Measurements from ENCODE around the gene TM9SF4. TPM values are rescaled to one million over a fixed set of nuclear protein-coding genes. Genes with fewer than 3 reads are reported as not detected.
A peak's percentile ranks its signal among the peaks of the same experiment; 100 is the strongest.

TM9SF4 gene
- total RNA-seq, 1 donor from 2014 or later, result 46.0 TPM

GRCh38 chr20:32144898-32145662 lies 35.6 kb downstream of the TM9SF4 start:
- peaks cover 6% of the 10 kb centered on the region for H3K27me3 Mint-ChIP-seq (ENCODE audit: unreplicated experiment)
- no peak for DNase-seq (ENCODE audit: low spot score)
- peak overlapping the region; percentile 45 for H3K4me3 Mint-ChIP-seq (ENCODE audit: unreplicated experiment)
- no peaks in the 10 kb centered on the region for H3K4me1 Mint-ChIP-seq (ENCODE audit: unreplicated experiment)
- no peak overlapping the region for H3K27ac Mint-ChIP-seq (ENCODE audit: unreplicated experiment)
- TF ChIP-seq, protein P1, sequence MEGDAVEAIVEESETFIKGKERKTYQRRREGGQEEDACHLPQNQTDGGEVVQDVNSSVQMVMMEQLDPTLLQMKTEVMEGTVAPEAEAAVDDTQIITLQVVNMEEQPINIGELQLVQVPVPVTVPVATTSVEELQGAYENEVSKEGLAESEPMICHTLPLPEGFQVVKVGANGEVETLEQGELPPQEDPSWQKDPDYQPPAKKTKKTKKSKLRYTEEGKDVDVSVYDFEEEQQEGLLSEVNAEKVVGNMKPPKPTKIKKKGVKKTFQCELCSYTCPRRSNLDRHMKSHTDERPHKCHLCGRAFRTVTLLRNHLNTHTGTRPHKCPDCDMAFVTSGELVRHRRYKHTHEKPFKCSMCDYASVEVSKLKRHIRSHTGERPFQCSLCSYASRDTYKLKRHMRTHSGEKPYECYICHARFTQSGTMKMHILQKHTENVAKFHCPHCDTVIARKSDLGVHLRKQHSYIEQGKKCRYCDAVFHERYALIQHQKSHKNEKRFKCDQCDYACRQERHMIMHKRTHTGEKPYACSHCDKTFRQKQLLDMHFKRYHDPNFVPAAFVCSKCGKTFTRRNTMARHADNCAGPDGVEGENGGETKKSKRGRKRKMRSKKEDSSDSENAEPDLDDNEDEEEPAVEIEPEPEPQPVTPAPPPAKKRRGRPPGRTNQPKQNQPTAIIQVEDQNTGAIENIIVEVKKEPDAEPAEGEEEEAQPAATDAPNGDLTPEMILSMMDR (IDR thresholded peaks at IDR 0.05; ENCODE audit: unreplicated experiment), result no peak
- no peaks in the 10 kb centered on the region for H3K9me3 Mint-ChIP-seq (ENCODE audit: unreplicated experiment)
- H3K36me3 Mint-ChIP-seq (ENCODE audit: low read depth, unreplicated experiment), result peaks cover 47% of the 10 kb centered on the region

DNA sequence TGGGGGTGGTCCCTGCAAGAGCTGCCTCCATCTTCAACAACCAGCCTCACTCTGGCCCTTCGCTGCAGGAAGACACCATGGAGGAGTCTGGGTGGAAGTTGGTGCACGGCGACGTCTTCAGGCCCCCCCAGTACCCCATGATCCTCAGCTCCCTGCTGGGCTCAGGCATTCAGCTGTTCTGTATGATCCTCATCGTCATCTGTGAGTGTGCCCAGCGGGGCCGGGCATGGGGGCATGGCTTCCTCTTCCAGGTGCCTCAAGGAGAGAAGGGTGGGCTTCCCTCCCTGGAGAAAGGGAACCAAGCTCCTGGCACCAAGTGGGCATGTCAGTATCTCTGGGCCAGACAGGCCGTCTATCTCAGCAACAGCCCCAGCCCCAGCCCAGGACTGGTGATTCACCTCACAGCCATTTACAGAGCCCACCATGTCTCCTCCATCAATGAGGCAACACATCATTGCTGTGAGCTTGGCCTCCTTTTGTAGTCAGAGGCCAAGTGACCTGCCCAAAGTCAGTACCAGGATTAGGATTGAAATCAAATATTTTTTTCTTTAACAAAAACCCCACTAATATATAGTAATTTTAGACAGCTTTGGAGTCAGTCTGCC lies 40.2 kb downstream of the TM9SF4 start:
- peaks cover 22% of the 10 kb centered on the region for H3K36me3 Mint-ChIP-seq (ENCODE audit: low read depth, unreplicated experiment)
- peaks cover 2% of the 10 kb centered on the region for H3K27me3 Mint-ChIP-seq (ENCODE audit: unreplicated experiment)

GRCh38 chr20:32150291-32150848 lies 40.9 kb downstream of the TM9SF4 start:
- peaks cover 20% of the 10 kb centered on the region for H3K36me3 Mint-ChIP-seq (ENCODE audit: low read depth, unreplicated experiment)
- H3K4me1 Mint-ChIP-seq (ENCODE audit: unreplicated experiment), result peaks cover 21% of the 10 kb centered on the region
- TF ChIP-seq, protein P1 (IDR thresholded peaks at IDR 0.05; ENCODE audit: unreplicated experiment), result no peak
- H3K27ac Mint-ChIP-seq (ENCODE audit: unreplicated experiment), result no peak overlapping the region
- H3K9me3 Mint-ChIP-seq (ENCODE audit: unreplicated experiment), result no peaks in the 10 kb centered on the region
- peaks cover 2% of the 10 kb centered on the region for H3K27me3 Mint-ChIP-seq (ENCODE audit: unreplicated experiment)
- DNase-seq (ENCODE audit: low spot score), result no peak
- no peak overlapping the region for H3K4me3 Mint-ChIP-seq (ENCODE audit: unreplicated experiment)

More for the DNA sequence above, 40.2 kb downstream of the TM9SF4 start:
- no peak overlapping the region for H3K27ac Mint-ChIP-seq (ENCODE audit: unreplicated experiment)
- no peak for DNase-seq (ENCODE audit: low spot score)
- H3K4me3 Mint-ChIP-seq (ENCODE audit: unreplicated experiment), result no peak overlapping the region
- TF ChIP-seq, protein P1 (IDR thresholded peaks at IDR 0.05; ENCODE audit: unreplicated experiment), result no peak
- H3K9me3 Mint-ChIP-seq (ENCODE audit: unreplicated experiment), result no peaks in the 10 kb centered on the region
- peaks cover 16% of the 10 kb centered on the region for H3K4me1 Mint-ChIP-seq (ENCODE audit: unreplicated experiment)

- H3K9me3 Mint-ChIP-seq (ENCODE audit: unreplicated experiment), result no peaks in the 10 kb centered on the region
- H3K4me3 Mint-ChIP-seq (ENCODE audit: unreplicated experiment), result no peak overlapping the region
- no peaks in the 10 kb centered on the region for H3K27me3 Mint-ChIP-seq (ENCODE audit: unreplicated experiment)
- peaks cover 30% of the 10 kb centered on the region for H3K4me1 Mint-ChIP-seq (ENCODE audit: unreplicated experiment)
- DNase-seq (ENCODE audit: low spot score), result no peak
- TF ChIP-seq, protein P1 (IDR thresholded peaks at IDR 0.05; ENCODE audit: unreplicated experiment), result no peak
- peaks cover 15% of the 10 kb centered on the region for H3K36me3 Mint-ChIP-seq (ENCODE audit: low read depth, unreplicated experiment)
- H3K27ac Mint-ChIP-seq (ENCODE audit: unreplicated experiment), result peak overlapping the region; percentile 77
These were observed 43.1 kb downstream of the TM9SF4 start for GRCh38 chr20:32152421-32153155.
